ENCODE measurements around the gene ZNHIT6.
"Not testable (repeated sequence)": the region's sequence is repeated elsewhere in the genome, so short reads cannot be mapped to it uniquely, and the experiment has no call there.

The ZNHIT6 gene, protein sequence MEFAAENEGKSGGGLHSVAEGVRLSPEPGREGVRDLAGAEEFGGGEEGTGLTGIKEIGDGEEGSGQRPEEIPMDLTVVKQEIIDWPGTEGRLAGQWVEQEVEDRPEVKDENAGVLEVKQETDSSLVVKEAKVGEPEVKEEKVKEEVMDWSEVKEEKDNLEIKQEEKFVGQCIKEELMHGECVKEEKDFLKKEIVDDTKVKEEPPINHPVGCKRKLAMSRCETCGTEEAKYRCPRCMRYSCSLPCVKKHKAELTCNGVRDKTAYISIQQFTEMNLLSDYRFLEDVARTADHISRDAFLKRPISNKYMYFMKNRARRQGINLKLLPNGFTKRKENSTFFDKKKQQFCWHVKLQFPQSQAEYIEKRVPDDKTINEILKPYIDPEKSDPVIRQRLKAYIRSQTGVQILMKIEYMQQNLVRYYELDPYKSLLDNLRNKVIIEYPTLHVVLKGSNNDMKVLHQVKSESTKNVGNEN

DNA sequence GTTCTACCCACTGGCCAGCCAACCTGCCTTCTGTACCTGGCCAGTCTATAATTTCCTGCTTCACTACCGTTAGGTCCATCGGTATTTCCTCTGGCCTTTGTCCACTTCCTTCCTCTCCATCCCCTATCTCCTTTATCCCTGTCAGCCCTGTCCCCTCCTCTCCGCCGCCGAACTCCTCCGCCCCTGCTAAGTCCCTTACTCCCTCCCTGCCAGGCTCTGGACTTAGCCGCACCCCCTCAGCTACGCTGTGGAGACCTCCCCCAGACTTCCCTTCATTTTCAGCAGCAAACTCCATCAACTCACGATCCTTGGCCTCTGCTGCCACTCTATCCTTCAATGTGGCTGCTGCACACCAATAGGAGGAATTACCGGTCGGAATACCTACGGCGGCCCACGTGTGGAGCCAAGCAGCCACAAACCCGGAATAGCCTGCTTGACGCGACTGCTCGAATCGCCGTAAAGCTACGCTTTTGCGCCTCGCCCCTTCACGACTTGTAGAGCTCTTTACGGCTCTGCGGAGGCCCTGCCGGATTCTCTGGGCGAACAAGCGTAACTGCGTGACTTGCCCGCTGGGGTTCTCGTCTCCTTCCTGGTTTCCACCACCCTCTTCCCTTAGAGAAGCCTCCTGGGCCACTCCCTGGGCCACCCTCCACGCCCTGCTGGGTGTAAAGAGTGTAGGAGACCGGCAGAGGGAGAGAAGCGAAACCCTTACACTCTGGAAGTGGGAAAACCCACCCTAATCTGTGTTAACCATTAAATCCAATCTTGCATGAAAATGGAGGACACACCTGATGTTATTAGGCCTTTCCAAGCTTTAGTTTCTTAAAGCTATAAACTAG, at the start of gene ZNHIT6:
Gene ZNHIT6 (minus strand): TSS at position 444 of the 839 bp plus-strand sequence. CDS start 149 bp downstream, at position 295.
- FAIRE-seq, result peak; percentile 87
- DNase-seq (ENCODE audit: low spot score), result peak; percentile 94

DNA sequence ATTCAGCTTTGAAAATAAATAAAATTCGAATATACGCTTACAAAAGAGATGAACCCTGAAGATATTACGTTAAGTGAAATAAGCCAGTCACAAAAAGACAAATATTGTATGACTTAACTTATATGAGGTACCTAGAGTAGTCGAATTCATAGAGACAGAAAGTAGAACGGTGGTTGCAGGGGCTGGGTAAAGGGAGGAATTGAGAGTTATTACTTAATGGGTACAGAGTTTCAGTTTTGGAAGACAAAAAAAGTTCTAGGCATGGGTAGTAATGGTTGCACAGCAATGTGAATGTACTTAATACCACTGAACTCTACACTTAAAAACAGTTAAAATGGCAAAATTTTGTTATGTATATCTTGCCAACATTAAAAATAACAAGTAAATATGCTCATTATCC, 48.6 kb upstream of the ZNHIT6 start:
- no peak for DNase-seq (ENCODE audit: low spot score)
- no peak for FAIRE-seq

DNA sequence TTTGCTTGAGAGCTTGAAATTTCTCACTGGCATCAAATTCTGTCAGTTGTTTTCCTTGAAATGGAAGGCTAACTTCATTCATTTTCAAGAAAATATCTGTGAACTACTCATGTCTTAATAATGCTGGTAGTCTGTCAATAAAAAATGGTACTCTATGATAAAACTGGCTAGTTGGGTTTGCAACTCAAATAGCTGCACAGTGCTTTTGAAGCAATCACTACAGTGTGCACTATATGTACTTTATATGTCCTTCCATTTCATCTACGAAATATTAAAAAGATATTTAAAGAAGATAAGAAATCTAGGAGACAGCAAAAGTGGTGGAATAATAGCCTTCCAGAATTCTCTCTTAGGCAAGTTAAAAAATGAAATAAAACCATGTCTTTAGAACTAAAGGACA, 39.9 kb upstream of the ZNHIT6 start:
- DNase-seq (ENCODE audit: low spot score) (no peak), FAIRE-seq (no peak)

DNA sequence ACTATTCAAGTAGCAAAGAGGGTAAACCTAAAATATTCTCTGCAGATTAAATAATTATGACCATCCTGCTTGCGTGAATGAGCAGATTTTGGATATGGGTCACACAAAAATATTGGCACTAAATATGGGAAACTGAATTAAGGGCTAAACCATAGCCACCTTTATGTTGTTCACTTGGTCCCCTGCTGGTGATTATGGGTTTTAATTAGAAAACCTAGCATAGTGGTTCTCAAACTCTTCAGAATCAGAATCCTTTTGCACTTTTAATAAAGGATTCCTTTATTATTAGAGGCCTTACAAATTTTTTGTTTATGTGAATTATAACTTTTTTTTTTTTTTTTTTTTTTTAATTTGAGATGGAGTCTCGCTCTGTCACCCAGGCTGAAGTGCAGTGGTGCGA, 38.5 kb upstream of the ZNHIT6 start:
- no peak for DNase-seq (ENCODE audit: low spot score)
- FAIRE-seq, result no peak

DNA sequence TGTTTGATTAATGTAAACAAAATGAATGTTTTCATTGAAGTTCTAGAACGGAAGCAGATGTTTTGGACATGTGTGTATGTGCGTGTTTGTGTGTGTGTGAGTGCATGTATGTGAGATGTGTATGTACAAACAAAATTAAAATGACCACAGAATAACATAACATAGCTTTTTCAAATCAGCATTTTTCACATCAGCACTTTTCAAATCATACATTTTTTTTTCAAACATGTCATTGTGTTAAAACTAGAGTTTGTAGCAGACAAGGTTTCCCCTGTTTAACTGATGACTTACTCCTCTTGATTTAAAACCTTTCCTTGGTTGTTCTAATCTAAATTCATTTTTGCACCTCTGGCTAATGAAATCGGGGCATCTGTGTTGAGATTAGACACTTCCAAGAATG, 35.6 kb upstream of the ZNHIT6 start:
- DNase-seq (ENCODE audit: low spot score), result no peak
- FAIRE-seq, result no peak

DNA sequence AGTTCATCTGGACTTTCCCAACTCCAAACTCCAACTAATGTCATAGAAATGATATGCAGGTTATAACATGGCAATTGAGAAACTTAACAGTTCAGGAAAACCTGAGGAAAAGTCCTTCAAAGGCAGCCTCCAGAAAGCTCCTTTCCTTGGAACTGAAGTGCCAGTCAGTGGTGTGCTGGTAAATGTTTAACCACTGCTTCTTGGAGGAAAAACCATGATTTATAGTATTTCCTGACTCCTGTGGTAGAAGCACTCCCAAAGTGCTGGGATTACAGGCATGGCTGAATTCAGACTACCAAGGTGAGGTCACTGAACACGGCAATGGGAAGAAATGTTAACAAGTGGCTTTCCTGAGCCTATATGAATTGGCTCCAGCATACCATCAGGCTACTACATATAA, 26.7 kb upstream of the ZNHIT6 start:
- FAIRE-seq, result peak; percentile 99
- peak; percentile 89 for DNase-seq (ENCODE audit: low spot score)

DNA sequence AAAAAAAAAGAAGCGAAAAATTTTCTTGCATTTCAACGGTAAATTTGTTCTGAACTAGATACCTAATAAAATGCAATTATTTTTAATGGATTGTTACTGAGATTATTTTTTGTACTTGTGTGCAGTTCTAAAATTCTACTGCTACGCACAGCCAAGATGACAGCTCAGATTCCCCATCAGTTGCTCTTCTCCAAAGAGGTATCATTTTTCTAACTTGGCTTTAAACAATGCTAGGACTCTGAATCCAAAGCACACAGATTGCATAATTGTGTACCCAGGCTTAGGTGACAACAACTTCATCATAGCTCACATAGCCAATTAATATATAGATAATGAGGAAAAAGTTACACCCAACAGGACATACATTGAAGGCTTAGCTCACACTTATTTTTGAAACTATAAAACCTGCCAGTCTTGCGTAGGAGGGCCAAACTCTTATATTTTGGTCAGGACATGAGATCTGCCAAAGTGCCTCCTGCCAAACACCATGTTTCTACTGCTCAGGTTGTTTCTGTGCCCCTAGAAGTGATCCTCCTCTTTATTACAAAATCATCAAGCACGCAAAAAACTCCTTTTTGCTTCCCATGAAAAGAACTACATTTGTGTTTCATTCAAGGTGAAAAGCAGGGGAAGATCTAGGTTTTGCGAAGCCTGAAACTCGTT, 10.6 kb upstream of the ZNHIT6 start:
- DNase-seq (ENCODE audit: low spot score) (no peak), FAIRE-seq (no peak)

DNA sequence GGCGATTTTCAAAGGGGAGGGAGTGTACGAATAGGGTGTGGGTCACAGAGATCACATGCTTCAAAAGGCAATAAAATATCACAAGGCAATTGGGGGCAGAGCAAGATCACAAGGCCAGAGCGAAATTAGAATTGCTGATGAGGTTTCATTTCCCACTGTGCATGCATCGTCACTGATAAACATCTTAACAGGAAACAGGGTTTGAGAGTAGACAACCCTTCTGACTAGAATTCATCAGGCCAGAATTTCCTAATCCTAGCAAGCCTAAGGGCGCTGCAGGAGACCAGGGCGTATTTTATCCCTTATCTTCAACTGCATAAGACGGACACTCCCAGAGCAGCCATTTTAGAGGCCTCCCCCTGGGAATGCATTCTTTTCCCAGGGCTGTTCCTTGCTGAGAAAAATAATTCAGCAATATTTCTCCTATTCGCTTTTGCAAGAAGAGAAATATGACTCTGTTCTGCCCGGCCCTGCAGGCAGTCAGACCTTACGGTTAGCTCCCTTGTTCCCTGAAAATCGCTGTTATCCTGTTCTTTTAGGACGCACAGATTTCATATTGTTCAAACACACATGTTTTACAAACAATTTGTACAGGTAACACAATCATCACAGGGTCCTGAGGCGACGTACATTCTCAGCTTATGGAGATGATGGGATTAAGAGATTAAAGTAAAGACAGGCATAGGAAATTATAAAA, 6.3 kb upstream of the ZNHIT6 start:
- not testable (repeated sequence) for FAIRE-seq; DNase-seq (ENCODE audit: low spot score)

DNA sequence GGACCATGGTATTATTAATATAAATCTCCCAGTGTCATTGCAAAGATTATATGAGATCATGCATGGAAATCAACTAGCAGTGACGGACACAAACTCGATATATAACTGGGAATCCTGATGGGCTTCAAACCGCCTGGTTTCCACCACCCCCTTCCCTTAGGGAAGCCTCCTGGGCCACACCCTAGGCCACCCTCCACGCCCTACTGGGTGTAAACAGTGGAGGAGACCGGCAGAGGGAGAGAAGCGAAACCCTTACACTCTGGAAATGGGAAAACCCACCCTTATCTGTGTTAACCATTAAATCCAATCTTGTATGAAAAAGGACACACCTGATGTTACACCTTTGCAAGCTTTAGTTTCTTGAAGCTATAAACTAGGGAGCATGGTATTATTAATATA, 595 bp upstream of the ZNHIT6 start:
- FAIRE-seq (no peak), DNase-seq (ENCODE audit: low spot score) (no peak)

DNA sequence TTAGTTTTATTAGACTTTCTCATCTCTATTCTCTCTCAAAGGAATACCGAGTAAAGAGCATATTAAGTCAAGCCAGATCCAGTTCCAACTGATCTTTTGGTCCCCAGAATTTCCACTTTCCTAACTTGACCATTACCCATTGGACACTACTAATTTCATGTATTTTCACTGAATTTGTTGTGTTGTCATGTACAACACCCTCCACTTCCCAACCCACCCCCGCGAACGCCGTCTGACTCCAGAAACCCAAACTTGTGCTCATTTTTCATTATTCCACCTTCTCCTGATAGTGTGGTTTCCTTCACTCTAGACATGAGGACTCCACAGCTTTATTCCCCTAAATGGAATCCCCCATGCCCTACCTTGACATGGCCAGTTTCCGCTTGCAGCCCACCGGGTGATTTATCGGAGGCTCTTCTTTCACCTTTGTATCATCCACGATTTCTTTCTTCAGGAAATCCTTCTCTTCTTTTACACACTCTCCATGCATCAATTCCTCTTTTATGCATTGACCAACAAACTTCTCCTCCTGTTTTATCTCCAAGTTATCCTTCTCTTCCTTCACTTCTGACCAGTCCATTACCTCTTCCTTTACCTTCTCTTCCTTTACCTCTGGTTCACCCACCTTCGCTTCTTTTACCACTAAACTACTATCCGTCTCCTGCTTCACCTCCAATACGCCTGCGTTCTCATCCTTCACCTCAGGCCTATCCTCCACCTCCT, 805 bp downstream of the ZNHIT6 start:
- no peak for FAIRE-seq
- no peak for DNase-seq (ENCODE audit: low spot score)

DNA sequence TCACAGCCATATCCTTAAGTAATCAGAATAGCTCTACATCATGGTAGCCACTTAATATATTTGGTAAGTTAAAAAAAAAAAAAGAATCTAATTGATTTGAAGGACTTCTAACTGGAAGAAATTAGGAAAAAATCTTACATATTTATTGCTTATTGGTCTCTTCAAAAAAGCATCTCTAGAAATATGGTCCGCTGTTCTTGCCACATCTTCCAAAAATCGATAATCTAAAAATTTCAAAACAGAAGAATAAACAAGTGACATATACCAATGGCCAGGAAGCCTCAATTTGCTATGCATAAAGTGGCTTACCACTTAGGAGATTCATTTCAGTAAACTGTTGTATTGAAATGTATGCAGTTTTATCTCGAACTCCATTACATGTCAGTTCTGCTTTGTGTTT, 2.3 kb downstream of the ZNHIT6 start:
- FAIRE-seq (no peak), DNase-seq (ENCODE audit: low spot score) (no peak)

DNA sequence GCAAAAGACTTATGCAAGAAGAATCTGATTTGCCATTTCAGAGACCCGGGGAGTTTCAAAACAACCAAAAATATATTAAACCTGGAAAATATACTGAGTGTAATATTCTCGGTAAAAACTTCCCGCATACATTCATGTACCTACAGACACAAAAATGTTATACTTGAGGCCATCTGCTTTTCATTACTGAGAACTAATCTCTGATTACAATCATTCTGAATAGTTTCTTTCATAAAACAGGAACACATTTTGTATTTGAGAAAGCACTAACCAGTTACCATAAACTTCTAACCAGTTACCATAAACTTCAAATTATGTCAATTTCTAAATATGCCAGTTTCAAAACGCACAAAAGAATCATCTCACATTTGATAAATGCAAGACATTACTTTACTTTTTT, 7.8 kb downstream of the ZNHIT6 start:
- DNase-seq (ENCODE audit: low spot score) (no peak), FAIRE-seq (no peak)

DNA sequence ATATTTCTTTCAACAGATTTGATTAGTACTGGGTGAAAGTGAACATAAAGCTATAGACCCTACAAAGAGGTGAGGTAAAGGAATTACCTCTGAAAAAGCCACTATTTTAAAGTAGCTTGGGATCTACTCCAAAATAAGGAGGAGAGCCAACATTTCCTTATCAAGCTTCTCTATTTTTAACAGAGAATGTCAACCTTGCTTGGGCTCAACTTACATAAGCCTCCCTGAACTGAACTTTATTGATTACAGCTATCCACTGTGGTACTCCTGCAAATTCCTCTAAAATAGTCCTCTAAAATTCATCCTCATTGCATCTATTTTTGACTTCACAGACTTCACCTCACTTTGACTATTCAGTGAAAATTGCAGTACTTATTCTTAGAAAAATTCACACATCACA, 10.3 kb downstream of the ZNHIT6 start:
- no peak for FAIRE-seq
- DNase-seq (ENCODE audit: low spot score), result no peak

DNA sequence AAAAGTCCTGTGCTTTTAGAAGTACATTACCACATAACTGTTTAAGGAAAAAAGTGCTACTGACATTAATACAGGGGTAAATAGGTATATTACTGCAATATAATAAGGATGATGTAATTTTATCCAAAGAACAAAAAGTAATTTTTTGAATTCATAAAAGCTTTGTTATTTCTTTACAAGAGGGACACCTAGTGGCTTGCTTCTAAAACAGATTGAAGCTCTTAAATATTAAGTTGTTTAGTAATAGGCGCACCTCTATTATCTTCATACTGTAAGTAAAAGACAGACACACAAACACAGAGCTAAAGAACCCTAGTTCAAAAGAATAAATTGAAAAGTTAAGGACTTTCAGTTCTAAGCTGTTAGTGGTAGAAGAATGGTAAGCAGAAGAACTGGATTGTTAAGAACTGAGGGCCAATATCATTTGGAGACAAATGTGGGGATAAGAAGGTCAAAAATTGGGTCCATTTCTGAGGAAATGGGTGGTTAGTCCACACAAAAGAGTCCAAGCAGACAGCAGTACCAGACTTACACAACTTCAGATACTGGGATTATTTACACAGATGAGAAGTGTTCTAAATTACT, 15.4 kb downstream of the ZNHIT6 start:
- DNase-seq (ENCODE audit: low spot score) (peak; percentile 42), FAIRE-seq (peak; percentile 81)

DNA sequence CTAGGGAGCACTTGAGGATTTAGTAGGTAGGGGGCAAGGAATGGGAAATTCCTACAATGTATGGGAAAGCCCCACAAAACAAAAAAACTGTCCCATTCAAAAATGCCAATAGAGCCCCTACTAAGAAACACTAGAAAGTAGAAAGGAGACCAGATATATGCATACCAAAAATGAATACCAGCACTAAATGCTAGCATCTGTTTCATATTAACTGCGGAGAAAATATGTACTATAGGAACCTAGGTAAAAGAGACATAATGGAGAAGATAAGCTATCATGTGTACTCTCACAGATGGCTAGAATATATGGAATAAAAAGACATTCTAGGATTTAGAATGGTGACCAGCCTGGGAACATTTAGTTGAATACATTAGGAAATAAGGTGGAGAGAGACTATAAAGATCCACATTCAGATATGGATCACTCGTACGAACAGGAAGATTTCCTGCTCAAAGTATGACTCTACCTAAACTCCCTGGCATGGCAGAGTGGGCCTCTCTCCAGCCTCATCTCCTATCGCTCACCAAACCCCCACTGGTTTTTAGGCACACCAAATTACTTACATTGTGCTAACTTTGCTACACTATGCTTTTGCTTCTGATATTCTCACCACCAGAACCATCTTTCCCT, 18.3 kb downstream of the ZNHIT6 start:
- DNase-seq (ENCODE audit: low spot score) (no peak), FAIRE-seq (no peak)

DNA sequence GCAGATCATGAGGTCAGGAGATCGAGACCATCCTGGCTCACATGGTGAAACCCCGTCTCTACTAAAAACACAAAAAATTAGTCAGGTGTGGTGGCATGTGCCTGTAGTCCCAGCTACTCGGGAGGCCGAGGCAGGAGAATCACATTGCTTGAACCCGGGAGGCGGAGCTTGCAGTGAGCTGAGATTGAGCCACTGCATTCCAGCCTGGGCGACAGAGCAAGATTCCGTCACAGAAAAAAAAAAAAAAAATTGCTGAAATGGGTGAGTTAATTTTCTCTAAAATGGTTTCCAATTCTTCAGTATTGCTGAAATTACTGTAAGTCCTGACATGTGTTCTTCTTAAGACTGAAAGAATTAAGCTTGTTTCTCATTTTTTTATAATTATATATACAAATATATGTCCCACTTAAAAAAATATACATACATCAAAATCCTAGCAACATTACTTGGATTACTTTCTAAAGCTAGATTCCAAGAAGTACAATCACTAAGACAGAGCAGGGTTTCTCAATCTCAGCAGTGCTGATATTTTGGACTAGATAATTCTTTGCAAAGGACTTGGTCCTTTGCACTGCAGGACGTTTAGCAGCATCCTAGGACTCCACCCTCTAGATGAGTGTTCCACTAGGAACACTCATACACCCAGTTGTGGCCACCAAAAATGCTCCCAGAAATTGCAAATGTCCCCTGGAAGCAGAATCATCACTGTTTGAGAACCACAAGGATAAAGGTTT, 24.8 kb downstream of the ZNHIT6 start:
- FAIRE-seq (no peak), DNase-seq (ENCODE audit: low spot score) (no peak)

DNA sequence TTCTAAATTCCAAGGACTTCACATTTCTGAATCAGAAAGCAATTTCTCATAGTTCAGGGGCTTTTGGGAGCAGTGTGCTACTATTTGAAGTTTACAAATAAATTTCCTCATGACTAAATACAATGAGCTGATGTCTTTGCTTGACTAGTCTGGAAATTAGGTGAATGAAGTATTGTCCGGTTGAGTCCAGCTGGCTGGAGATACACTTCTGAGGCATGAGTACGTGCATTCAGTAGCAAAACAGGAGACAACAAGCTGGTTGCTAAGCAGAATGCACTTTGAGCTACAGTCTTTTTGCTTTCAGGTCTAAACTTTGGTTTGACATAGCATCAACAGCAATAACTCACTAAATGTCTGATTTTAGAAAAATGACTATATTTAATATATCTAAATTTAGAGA, 27.1 kb downstream of the ZNHIT6 start:
- FAIRE-seq (no peak), DNase-seq (ENCODE audit: low spot score) (peak; percentile 47)

DNA sequence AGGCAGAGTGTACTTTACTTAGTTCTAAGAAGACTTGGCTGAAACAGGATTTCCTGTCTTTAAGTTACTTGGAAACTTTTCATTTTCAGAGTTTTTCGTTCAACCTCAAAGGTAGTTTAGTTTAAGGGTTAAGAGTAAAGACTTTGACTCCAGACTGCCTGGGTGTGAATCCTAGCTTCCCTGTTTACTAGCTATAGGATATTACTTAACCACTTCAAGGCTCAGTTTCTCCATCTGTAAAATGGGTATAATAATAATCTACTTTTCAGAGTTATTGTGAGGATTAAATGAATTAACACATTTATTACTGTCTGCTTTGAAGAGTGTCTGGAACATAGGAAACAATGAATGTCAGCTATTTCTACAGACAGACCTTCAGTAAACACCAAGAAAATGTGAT, 30.0 kb downstream of the ZNHIT6 start:
- no peak for FAIRE-seq
- no peak for DNase-seq (ENCODE audit: low spot score)

DNA sequence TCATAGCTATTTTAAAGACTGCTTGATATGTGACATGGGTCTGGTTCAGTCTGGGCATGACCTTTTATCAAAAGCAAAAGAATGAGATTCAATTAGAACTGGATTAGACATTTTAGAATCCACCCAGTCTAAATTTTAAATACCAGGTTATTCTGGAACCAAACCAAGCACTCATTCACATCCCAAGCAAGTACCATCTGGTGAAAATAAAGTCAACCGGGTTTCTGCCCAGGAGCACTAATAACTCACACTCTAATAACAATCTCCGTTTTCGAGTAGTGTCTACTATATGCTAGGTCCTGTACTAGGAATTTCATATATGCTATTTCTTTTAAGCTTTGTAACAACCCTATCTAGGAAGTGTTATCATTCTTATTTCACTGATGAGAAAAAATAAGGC, 30.6 kb downstream of the ZNHIT6 start:
- no peak for FAIRE-seq

More for the DNA sequence above, 30.6 kb downstream of the ZNHIT6 start:
- DNase-seq (ENCODE audit: low spot score), result no peak
